T-helper 22 cell (primary cell): Measurements from ENCODE around the gene ARHGAP8.
"Not testable (repeated sequence)": the region's sequence is repeated elsewhere in the genome, so short reads cannot be mapped to it uniquely, and the experiment has no call there.

Experiments used
- DNase-seq: peaks from one replicate; pipeline ENCODE4 v3.0.0-alpha.2; 2020; ENCODE audit warnings: low read depth

Gene ARHGAP8

DNA sequence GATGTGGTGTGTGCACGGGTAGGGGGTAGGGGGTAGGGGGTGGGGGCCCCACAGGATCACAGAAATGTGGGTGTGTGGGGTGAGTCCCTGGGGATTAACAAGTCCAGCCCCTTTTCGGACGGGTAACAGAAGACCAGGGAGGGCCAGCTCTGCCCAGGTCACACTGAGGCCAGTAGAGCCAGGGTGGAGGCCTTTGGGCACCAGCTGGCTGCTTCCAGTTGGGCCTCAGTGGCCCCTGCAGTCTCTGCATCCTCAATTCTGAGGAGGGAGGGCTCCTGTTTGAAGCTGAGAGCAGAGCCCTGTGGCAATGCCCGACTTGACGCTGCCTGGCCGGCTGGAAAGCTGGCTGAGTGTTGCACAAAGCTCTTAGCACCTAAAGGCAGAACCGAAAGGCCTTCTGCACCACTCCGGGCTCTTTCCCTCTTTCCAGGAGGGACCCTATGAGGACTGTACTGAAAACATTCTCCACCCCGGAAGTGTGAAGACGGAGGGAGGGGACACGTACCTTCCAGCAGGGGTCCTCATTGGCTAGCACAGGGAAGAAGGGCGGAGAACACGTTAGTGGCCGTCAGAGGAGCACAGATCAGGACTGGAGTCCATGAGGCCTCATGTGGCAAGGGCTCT lies 137.0 kb downstream of the ARHGAP8 start:
- DNase-seq = no peak

- DNase-seq = no peak
These were observed 138.3 kb downstream of the ARHGAP8 start for GRCh38 chr22:44890416-44891292.

DNA sequence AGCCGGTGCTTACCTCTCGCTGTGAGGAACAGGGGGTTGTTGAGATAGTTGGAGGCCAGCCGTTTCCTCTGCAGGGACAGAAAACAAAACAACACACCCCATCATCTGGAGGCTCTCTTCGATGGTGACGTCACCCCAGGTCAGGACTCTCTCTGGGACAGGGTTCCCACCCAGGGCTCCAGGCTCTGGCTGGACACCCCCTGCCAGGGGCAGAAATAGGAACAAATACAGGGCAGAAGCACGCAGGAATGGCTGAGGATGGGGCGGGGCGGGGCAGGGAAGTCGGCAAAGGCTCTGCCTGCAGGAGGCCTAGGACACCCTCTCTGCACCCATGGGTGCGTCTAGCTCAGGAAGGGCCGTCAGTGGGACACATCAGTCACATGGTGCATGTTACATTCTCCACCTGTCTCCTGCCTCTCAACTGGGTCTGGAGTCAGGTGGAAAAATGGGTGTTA lies 138.9 kb downstream of the ARHGAP8 start:
- no peak for DNase-seq

DNA sequence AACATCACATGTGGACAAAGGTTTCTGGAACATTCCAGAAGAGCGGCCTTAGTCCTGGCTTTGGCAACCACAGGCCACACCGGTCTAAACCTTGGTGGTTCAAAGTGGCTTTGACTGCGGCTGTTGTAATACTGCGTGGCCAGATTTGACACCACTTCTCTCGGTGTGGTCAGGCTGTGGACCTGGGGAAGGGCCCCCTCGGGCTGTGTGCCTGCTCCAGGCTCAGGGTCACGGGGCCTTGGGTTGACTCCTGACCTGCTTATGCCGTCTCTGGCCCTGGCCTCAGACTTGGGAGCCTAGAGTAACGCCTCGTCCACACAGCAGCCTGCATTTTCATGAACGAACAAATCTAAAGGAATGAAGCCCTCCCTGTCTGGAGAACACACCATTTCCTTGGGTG lies 139.4 kb downstream of the ARHGAP8 start:
- no peak for DNase-seq

- no peak for DNase-seq
These were observed 139.9 kb downstream of the ARHGAP8 start for GRCh38 chr22:44892243-44892642.

DNA sequence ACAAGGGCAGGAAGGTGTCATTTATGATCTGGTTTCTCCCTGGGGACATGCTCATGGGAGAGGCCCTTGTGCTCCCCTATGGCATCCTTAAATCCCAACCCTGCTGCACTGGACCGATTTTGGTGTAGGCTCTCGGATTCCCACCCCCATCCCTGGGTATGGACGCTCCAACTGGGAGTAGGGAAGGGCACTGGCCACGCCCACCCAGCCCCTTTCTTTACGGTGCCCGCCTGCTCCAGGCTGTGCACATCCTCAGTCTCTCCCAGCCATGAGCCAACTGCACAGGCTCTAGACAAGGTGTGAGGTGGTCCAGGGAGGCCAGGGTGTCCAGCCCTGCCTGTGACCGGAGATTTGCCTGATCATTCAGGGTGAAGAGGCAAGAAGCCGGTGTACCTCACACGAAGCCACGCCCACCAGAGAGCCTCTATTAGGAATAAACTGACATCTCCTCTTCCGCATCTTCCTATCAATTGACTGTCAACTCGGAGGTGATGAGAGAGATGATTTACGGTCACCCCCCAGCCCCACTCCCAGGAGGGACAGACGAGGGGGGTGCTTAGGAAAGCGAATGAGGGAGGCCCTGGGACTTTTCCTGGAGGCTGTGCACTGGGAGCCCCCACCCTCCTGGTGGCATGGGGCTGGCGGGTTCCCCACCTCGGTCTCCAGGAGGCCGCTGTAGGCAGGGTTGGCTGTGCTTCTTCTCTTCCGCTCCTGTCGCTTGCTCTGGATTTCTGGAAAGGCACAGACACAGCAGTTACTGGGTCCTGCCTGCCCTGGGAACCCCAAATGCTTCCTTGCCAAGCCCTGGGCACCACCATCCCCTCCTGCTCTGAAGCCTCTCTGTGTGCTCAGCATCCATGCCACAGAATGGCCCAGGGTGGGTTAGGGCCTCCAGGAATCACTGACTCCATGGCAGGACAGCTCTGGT lies 140.7 kb downstream of the ARHGAP8 start:
- no peak for DNase-seq

GRCh38 chr22:44893731-44894080 lies 141.3 kb downstream of the ARHGAP8 start:
- no peak for DNase-seq

DNA sequence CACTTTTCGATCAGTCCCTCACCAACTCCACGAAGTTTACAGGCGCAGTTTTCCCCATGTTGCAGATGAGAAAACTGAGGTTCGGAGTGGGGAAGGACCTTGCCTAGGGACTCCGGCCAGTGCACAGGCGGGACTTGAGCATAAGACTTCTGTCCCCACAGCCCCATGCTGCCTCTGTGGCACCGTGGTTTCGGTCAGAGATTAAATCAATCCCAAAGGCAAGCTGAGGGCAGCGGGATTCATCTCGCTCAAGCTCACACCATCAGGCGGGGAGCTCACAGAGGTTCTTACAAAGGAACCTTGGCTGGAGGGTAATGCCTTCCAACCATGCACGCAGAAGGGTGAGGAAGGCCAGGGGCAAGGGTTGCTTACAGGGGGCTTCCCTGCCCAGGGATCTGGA lies 141.9 kb downstream of the ARHGAP8 start:
- no peak for DNase-seq

DNA sequence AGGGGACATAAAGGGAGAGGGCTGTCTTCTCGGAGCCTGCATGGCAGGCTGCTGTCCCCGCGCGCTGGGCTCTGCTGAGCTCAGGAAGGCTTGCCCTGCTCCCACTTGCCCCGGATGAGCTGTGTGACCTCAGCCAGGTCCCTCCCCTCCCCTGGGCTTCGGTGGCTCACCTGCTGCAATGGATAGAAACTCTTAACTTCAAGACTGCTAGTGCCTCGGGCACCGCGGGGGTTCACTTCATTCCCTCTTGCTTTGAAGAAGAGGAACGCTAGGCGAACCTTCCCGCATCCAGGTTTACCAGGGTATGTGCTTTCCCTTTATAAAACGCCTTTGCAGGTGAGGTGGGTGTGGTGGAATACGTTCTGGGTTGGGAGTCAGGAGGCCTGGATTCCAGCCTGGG lies 142.4 kb downstream of the ARHGAP8 start:
- DNase-seq = no peak

DNA sequence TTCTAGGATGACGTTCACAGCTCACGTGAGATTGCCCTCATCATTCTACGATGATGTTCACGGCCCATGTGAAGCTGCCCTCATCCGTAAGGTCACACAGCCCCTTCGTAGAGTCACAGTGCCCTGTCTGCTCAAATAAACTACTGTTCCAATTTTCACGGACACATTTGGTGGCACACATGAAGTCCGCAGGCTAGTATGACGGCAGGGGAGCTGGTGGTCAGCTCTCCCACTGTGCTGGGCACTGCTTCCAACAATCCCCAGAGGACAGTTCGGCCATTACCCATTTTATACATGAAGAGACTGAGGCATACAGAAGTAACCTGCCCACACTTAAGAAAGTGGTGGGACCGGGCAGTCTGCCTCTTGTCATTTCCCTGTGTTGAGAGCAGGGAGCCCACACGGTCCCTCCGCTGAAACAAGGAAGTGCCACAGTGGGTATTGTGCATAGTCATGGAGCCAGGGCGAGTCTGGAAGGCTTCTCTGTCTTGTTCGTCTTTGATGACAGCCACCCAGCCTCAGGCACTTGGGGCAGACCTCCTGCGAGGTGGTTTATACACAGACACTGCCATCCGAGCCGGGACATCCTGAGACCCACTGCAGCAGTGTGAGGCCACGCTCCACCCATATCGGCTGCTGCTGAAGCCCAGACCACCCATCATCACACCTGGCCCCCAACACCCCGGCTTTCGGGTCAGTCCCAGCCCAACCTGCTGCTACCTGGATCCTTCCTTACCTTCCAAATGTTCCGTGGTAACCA lies 143.1 kb downstream of the ARHGAP8 start:
- DNase-seq = no peak

DNA sequence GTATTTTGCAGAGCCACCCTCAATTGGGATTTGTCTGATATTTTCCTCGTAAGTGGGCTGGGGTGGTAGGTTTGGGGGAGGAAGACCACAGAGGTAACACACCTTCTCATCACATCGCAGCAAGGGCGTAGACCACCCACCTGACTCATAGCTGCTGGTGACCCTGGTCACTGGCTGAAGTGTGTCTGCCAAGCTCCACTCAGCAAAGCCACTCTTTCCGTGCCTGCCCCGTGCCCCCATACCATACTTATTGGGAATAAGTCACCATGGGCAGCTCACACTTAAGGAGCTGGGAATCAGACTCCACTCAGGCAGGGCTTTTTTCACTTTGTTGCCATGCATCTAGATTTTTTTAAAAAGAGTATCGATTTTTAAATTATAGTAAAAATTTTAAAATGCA lies 145.9 kb downstream of the ARHGAP8 start:
- DNase-seq = no peak

DNA sequence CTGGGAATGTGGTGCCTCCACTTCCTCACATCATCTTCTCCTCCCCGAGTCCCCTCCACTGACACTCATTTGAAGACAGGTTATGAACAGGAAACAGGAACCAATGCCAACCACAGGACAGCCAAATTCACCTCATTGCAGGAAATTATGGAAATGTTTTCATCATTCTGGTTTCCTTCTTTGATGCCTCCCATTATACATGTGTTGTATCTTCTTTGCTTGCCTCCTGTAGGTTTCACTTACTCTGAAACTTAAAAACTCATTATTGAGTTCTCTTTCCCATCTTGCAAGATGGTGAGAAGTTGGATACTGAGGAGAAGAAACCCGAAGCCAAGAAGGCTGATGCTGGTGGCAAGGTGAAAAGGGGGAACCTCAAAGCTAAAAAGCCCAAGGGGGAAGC lies 148.9 kb downstream of the ARHGAP8 start:
- no peak for DNase-seq

GRCh38 chr22:44903164-44903563 lies 150.8 kb downstream of the ARHGAP8 start:
- not testable (repeated sequence) for DNase-seq

GRCh38 chr22:44904492-44905152 lies 152.2 kb downstream of the ARHGAP8 start:
- DNase-seq = not testable (repeated sequence)

- no peak for DNase-seq
These were observed 154.0 kb downstream of the ARHGAP8 start for GRCh38 chr22:44906248-44906936.

- DNase-seq = no peak
These were observed 154.7 kb downstream of the ARHGAP8 start for GRCh38 chr22:44906999-44907644.

DNA sequence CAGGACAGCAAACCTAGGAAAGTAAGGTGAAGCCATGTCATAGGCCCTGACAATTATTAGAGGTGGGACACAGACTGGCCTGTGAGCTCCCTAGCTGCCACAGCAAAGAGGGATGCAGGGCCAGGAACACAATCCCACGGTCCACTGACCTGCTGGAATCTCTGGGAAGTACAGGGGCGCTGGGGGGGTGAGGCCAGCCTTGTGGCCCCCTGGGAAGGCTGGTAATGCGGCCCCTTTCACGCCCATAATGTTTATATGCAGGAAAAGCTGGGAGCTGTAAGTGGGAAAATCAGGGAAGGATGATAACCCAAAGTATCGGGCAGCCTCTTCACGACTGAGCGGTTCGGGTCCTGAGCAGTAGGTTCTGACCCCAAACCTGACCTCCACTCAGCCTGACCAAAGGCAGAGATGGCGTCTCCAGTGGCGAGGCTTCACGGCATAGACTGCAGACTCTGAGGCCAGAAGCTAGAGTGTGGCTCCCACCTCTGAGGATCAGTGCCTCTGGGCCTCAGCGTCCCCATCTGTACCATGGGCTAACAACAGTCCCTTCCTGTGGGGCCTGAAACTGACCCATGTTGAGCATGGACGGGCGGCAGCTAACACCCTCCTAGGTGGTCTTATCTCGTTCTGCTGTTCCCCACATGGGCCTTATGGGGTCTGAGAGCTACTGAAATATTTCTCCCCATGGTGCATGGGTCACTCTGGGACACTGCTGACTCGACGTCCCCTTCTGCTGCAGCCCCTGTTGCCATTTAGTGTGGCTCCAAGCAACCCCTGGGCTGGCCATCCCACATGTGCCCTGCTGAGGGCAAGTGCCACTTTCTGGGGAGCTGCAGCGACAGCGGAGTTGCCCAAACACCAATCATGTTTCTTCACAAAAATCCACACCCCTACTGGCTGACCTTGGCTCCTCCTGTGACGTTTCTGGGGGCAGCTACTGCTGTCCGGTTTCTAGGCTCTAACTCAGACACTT lies 155.7 kb downstream of the ARHGAP8 start:
- no peak for DNase-seq

GRCh38 chr22:44909241-44909640 lies 156.9 kb downstream of the ARHGAP8 start:
- DNase-seq = no peak
